Measurements from ENCODE around the gene TLCD2. TPM values are rescaled to one million over a fixed set of nuclear protein-coding genes. Genes with fewer than 3 reads are reported as not detected.

TLCD2 gene
- total and polyA plus RNA-seq, 2 of the 13 experiments (the other 11 are each of a cell fraction or from before 2014, with no cell fraction given): 0.90 to 1.1 TPM

GRCh38 chr17:1684378-1685189 is 25.6 kb downstream of the TLCD2 start, which contains the start of gene PRPF8 (continued):
- TF ChIP-seq HNF4A (CRISPR knock-in tag; IDR thresholded peaks at IDR 0.05): 0 out of 2 replicates have a peak, but pooled peaks have one; percentile 16
- peak; percentile 34; the same call in 1 of the 2 replicates for TF ChIP-seq SP5 (CRISPR knock-in tag; IDR thresholded peaks at IDR 0.05; ENCODE audit: borderline replicate concordance, low read depth)
- no peak for TF ChIP-seq ZFP36L2 (CRISPR knock-in tag; IDR thresholded peaks at IDR 0.05)
- no peak for TF ChIP-seq SSRP1 (CRISPR knock-in tag; IDR thresholded peaks at IDR 0.05)
- no peak for TF ChIP-seq ZNF33B (CRISPR knock-in tag; IDR thresholded peaks at IDR 0.05)
- no peak for TF ChIP-seq ARNT2 (CRISPR knock-in tag; IDR thresholded peaks at IDR 0.05; ENCODE audit: low read depth)
- TF ChIP-seq ZNF317 (CRISPR knock-in tag; IDR thresholded peaks at IDR 0.05): no peak
- TF ChIP-seq, protein P1, sequence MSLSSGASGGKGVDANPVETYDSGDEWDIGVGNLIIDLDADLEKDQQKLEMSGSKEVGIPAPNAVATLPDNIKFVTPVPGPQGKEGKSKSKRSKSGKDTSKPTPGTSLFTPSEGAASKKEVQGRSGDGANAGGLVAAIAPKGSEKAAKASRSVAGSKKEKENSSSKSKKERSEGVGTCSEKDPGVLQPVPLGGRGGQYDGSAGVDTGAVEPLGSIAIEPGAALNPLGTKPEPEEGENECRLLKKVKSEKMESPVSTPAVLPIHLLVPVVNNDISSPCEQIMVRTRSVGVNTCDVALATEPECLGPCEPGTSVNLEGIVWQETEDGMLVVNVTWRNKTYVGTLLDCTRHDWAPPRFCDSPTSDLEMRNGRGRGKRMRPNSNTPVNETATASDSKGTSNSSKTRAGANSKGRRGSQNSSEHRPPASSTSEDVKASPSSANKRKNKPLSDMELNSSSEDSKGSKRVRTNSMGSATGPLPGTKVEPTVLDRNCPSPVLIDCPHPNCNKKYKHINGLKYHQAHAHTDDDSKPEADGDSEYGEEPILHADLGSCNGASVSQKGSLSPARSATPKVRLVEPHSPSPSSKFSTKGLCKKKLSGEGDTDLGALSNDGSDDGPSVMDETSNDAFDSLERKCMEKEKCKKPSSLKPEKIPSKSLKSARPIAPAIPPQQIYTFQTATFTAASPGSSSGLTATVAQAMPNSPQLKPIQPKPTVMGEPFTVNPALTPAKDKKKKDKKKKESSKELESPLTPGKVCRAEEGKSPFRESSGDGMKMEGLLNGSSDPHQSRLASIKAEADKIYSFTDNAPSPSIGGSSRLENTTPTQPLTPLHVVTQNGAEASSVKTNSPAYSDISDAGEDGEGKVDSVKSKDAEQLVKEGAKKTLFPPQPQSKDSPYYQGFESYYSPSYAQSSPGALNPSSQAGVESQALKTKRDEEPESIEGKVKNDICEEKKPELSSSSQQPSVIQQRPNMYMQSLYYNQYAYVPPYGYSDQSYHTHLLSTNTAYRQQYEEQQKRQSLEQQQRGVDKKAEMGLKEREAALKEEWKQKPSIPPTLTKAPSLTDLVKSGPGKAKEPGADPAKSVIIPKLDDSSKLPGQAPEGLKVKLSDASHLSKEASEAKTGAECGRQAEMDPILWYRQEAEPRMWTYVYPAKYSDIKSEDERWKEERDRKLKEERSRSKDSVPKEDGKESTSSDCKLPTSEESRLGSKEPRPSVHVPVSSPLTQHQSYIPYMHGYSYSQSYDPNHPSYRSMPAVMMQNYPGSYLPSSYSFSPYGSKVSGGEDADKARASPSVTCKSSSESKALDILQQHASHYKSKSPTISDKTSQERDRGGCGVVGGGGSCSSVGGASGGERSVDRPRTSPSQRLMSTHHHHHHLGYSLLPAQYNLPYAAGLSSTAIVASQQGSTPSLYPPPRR (CRISPR knock-in tag; IDR thresholded peaks at IDR 0.05; ENCODE audit: borderline replicate concordance): no peak
- 0 out of 2 replicates have a peak, but pooled peaks have one; percentile 37 for TF ChIP-seq NFRKB (IDR thresholded peaks at IDR 0.05)
- 0 out of 2 replicates have a peak, but pooled peaks have one; percentile 18 for TF ChIP-seq BHLHE40 (IDR thresholded peaks at IDR 0.05; ENCODE audit: low read length)
- TF ChIP-seq HHEX (CRISPR knock-in tag; IDR thresholded peaks at IDR 0.05): no peak
- no peak for TF ChIP-seq ZNF616 (CRISPR knock-in tag; IDR thresholded peaks at IDR 0.05; ENCODE audit: low read depth)
- no peak for TF ChIP-seq ZNF883 (CRISPR knock-in tag; IDR thresholded peaks at IDR 0.05; ENCODE audit: not compliant biosample characterization)
- TF ChIP-seq JARID2 (CRISPR knock-in tag; IDR thresholded peaks at IDR 0.05; ENCODE audit: insufficient replicate concordance): peak; percentile 11
- TF ChIP-seq BCL6 (CRISPR knock-in tag; IDR thresholded peaks at IDR 0.05): peak; percentile 30; the same call in 1 of the 2 replicates
- TF ChIP-seq DNMT1 (CRISPR knock-in tag; IDR thresholded peaks at IDR 0.05): no peak
- TF ChIP-seq MXD3 (CRISPR knock-in tag; IDR thresholded peaks at IDR 0.05): peak; percentile 80
- TF ChIP-seq HOXA7 (CRISPR knock-in tag; IDR thresholded peaks at IDR 0.05): no peak
- TF ChIP-seq ZNF460 (CRISPR knock-in tag; IDR thresholded peaks at IDR 0.05; ENCODE audit: borderline replicate concordance): 0 out of 2 replicates have a peak, but pooled peaks have one; percentile 3
- no peak for TF ChIP-seq REXO4 (CRISPR knock-in tag; IDR thresholded peaks at IDR 0.05; ENCODE audit: borderline replicate concordance)
- no peak for TF ChIP-seq MAFG (CRISPR knock-in tag; IDR thresholded peaks at IDR 0.05)
- TF ChIP-seq CREB3 (CRISPR knock-in tag; IDR thresholded peaks at IDR 0.05): no peak

Measured in HepG2 (cell line).